Tibial nerve (tissue), 4 donors: ENCODE results near the gene CDK3.

ENCODE experiments used
- EP300 ChIP-seq, 2 donors: sonication (generic); formaldehyde crosslinking; IDR thresholded peaks; one replicate each; pipeline ENCODE4 v1.6.1; 2017; ENCODE audit warnings: antibody characterized with exemption in 2 of 2, mild to moderate bottlenecking in 1 of 2
- TF ChIP-seq, protein P1 (sequence below), 5 experiments: fragments of 200-600 bp in 3 of 5; fragments of 450-650 bp in 2 of 5; sonication (generic) in 3 of 5; IDR thresholded peaks; one replicate each; pipeline ENCODE4 v1.5.1; 2016 to 2019; ENCODE audit warnings: antibody characterized with exemption in 5 of 5, mild to moderate bottlenecking in 3 of 5, moderate library complexity in 2 of 5

DNA sequence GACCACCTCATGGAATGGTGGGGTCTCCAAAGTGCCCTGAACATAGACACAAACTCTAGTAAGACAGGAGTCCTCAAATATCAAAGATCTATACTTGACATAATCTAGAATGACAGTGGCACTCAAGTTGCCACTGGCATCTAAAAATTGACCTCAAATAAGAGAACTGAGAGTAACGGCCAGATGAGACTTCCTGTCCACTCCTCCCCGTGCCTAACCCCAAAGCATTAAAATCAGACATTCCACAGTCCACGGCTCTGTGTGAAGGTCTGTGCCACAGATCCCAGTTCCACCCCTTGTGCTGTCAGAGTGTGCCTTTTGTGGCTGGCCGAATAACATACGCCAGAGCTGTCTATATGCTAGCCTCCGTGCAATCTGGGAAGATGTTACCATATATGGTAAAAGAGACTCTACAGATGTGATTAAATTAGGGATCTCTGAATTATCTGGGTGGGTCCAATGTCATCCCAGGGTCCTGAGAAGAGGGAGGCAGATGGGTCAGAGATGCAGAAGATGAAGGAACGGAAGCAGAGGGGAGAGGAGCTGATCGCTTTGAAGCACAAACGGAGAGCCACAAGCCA, 47.5 kb downstream of the CDK3 start:
- TF ChIP-seq, protein P1, sequence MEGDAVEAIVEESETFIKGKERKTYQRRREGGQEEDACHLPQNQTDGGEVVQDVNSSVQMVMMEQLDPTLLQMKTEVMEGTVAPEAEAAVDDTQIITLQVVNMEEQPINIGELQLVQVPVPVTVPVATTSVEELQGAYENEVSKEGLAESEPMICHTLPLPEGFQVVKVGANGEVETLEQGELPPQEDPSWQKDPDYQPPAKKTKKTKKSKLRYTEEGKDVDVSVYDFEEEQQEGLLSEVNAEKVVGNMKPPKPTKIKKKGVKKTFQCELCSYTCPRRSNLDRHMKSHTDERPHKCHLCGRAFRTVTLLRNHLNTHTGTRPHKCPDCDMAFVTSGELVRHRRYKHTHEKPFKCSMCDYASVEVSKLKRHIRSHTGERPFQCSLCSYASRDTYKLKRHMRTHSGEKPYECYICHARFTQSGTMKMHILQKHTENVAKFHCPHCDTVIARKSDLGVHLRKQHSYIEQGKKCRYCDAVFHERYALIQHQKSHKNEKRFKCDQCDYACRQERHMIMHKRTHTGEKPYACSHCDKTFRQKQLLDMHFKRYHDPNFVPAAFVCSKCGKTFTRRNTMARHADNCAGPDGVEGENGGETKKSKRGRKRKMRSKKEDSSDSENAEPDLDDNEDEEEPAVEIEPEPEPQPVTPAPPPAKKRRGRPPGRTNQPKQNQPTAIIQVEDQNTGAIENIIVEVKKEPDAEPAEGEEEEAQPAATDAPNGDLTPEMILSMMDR (IDR thresholded peaks at IDR 0.05): no peak
- TF ChIP-seq EP300 (IDR thresholded peaks at IDR 0.05): no peak
